Choroid plexus epithelial cell (primary cell): ENCODE data around the gene PITX2.

Experiments
- DNase-seq: peaks from one replicate; pipeline ENCODE4 v3.0.0-alpha.2; 2010; ENCODE audit warnings: low read depth
- H3K4me3 ChIP-seq: 2 replicates; pipeline ENCODE4 v1.5.1; 2011; ENCODE audit warnings: low read depth, mild to moderate bottlenecking, control low read depth, low read length, moderate library complexity
- TF ChIP-seq, protein P1 (sequence below): conservative IDR thresholded peaks from 2 replicates; pipeline ENCODE4 v1.5.1; 2011; ENCODE audit warnings: low read depth, mild to moderate bottlenecking, control low read depth, inconsistent platforms, low read length, moderate library complexity

PITX2 gene

GRCh38 chr4:110627977-110628662, 5.2 kb upstream of the PITX2 start:
- TF ChIP-seq, protein P1, sequence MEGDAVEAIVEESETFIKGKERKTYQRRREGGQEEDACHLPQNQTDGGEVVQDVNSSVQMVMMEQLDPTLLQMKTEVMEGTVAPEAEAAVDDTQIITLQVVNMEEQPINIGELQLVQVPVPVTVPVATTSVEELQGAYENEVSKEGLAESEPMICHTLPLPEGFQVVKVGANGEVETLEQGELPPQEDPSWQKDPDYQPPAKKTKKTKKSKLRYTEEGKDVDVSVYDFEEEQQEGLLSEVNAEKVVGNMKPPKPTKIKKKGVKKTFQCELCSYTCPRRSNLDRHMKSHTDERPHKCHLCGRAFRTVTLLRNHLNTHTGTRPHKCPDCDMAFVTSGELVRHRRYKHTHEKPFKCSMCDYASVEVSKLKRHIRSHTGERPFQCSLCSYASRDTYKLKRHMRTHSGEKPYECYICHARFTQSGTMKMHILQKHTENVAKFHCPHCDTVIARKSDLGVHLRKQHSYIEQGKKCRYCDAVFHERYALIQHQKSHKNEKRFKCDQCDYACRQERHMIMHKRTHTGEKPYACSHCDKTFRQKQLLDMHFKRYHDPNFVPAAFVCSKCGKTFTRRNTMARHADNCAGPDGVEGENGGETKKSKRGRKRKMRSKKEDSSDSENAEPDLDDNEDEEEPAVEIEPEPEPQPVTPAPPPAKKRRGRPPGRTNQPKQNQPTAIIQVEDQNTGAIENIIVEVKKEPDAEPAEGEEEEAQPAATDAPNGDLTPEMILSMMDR, result no peak
- no peak overlapping the region for H3K4me3 ChIP-seq
- DNase-seq, result no peak

- no peak for DNase-seq
- TF ChIP-seq, protein P1, result no peak
- H3K4me3 ChIP-seq, result no peak overlapping the region
Measured at GRCh38 chr4:110626532-110627153, 3.8 kb upstream of the PITX2 start.

DNA sequence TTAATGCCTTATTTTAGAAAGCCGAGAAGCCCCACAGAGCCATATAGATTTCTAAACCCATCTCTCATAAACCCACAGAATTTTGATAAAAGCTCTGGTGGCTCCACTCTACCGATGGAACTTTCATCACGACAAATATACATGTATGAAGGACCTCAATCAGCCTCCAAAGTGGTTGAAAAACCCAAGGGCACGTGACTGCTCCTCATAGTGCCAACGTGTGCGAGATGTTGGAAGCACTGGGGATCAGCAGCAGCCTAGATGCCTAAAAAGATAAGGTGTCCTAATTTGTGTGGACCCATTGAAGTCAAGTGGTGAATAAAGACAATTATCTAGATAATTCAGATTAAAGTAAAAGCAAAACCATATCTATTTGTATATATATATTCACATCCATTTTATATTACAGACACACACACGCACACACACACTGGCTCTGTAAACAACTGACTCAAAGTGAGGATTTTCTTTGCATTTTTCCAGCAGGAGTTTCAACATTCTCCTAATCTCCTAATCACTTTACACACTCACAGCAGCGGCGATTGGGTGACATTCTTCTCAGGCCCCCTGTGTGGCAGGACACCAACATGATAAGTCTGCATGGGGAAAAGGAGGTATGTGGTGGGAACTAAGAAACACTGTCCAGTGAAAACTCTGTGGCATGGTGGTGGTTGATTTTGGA, 2.8 kb upstream of the PITX2 start:
- TF ChIP-seq, protein P1, result no peak
- DNase-seq, result no peak
- H3K4me3 ChIP-seq, result no peak overlapping the region

- TF ChIP-seq, protein P1, result no peak
- no peak for DNase-seq
- H3K4me3 ChIP-seq, result no peak overlapping the region
Measured at GRCh38 chr4:110624904-110625494, 2.1 kb upstream of the PITX2 start.

GRCh38 chr4:110624398-110624780, 1.5 kb upstream of the PITX2 start:
- DNase-seq, result no peak
- TF ChIP-seq, protein P1, result no peak

GRCh38 chr4:110623718-110624397, 981 bp upstream of the PITX2 start:
- H3K4me3 ChIP-seq, result no peak overlapping the region
- TF ChIP-seq, protein P1, result no peak
- no peak for DNase-seq

More at GRCh38 chr4:110624398-110624780, 1.5 kb upstream of the PITX2 start:
- no peak overlapping the region for H3K4me3 ChIP-seq
